B cell (primary cell): ENCODE data around the gene CEND1. TPM values are rescaled to one million over a fixed set of nuclear protein-coding genes. Genes with fewer than 3 reads are reported as not detected.

Experiments
- ATAC-seq: fragments of 200-7000 bp; cut with Tn5 transposase; one replicate; pipeline ENCODE4 v1.10.0; 2021; ENCODE audit warnings: low read depth, mild to moderate bottlenecking, moderate number of reproducible peaks, moderate library complexity
- CTCF ChIA-PET: fragments of 350-600 bp; sonication (Branson Sonifier 250); formaldehyde crosslinking; loops from one replicate; lab custom pipeline; 2021; ENCODE audit warnings: antibody characterized with exemption, inconsistent platforms; lab: Charles Lee
- POLR2A ChIA-PET: fragments of 350-600 bp; sonication (Branson Sonifier 250); formaldehyde crosslinking; loops from one replicate; lab custom pipeline; 2021; ENCODE audit warnings: antibody characterized with exemption; lab: Charles Lee
- DNase-seq: peaks from one replicate; pipeline ENCODE4 v3.0.0; 2013
- H2AFZ ChIP-seq: 2 replicates; pipeline ENCODE4 v1.6.1; 2012; ENCODE audit warnings: mild to moderate bottlenecking, low read depth, low read length; ENCODE audit not compliant: insufficient read depth, poor library complexity, severe bottlenecking
- H3K27ac ChIP-seq, 2 donors: 1 replicate in 1 of 2; 2 replicates in 1 of 2; pipeline ENCODE4 v1.5.1; 2012 to 2013; ENCODE audit warnings: low read length in 2 of 2, mild to moderate bottlenecking in 2 of 2, moderate library complexity in 1 of 2
- H3K27me3 ChIP-seq, 4 experiments: fragments of 200-600 bp in 1 of 4; sonication (generic) in 1 of 4; replicated peaks in 1 of 4; 1 replicate in 2 of 4; 2 replicates in 2 of 4; pipeline versions ENCODE4 v1.6.1 to v1.7.0; 2013 to 2016; ENCODE audit warnings: low read length in 3 of 4, mild to moderate bottlenecking in 2 of 4, mixed read lengths in 1 of 4, moderate library complexity in 1 of 4; ENCODE audit not compliant: insufficient read depth in 4 of 4, control insufficient read depth in 3 of 4; ENCODE audit errors: control extremely low read depth in 1 of 4
- H3K36me3 ChIP-seq, 2 experiments: replicated peaks in 1 of 2; 1 replicate in 1 of 2; 2 replicates in 1 of 2; pipeline versions ENCODE4 v1.6.1 to v1.7.1; 2013; ENCODE audit warnings: low read length in 1 of 2; ENCODE audit not compliant: insufficient read depth in 2 of 2, control insufficient read depth in 1 of 2; ENCODE audit errors: control extremely low read depth in 1 of 2, extremely low read depth in 1 of 2
- H3K4me1 ChIP-seq, 2 donors: fragments of 200-600 bp in 1 of 2; sonication (generic) in 1 of 2; 1 replicate in 1 of 2; 2 replicates in 1 of 2; pipeline versions ENCODE4 v1.5.1 to v1.6.1; 2013 to 2017; ENCODE audit warnings: low read length in 2 of 2; ENCODE audit not compliant: control insufficient read depth in 2 of 2, insufficient read depth in 2 of 2
- H3K4me2 ChIP-seq: replicated peaks from 2 replicates; pipeline ENCODE3; 2012; ENCODE audit warnings: mild to moderate bottlenecking, low read depth, low read length; ENCODE audit not compliant: poor library complexity, severe bottlenecking
- H3K4me3 ChIP-seq, 5 experiments: fragments of 200-600 bp in 1 of 5; sonication (generic) in 1 of 5; 1 replicate in 3 of 5; 2 replicates in 2 of 5; pipeline versions ENCODE4 v1.5.1 to v1.7.0; 2011 to 2016; ENCODE audit warnings: low read length in 4 of 5, mild to moderate bottlenecking in 4 of 5, low read depth in 2 of 5, control low read depth in 1 of 5, moderate library complexity in 1 of 5; ENCODE audit not compliant: insufficient read depth in 1 of 5; ENCODE audit errors: control extremely low read depth in 1 of 5, extremely low read depth in 1 of 5
- H3K79me2 ChIP-seq: fragments of 200-600 bp; sonication (generic); one replicate; pipeline ENCODE4 v1.6.0; 2016; ENCODE audit warnings: low read length; ENCODE audit not compliant: control insufficient read depth, insufficient read depth
- H3K9ac ChIP-seq: fragments of 200-600 bp; sonication (generic); 2 replicates; pipeline ENCODE4 v1.6.1; 2017; ENCODE audit warnings: mild to moderate bottlenecking, low read length, moderate library complexity
- H3K9me3 ChIP-seq, 3 donors: one replicate each; pipeline versions ENCODE4 v1.6.1 to v1.7.1; 2013; ENCODE audit warnings: low read length in 2 of 3; ENCODE audit not compliant: control insufficient read depth in 2 of 3, insufficient read depth in 1 of 3; ENCODE audit errors: control extremely low read depth in 1 of 3
- H4K20me1 ChIP-seq: 2 replicates; pipeline ENCODE4 v1.6.0; 2012; ENCODE audit warnings: mild to moderate bottlenecking, low read length; ENCODE audit not compliant: insufficient read depth, control insufficient read depth, poor library complexity, severe bottlenecking
- H3K27ac Mint-ChIP-seq: one replicate; pipeline ENCODE4 v1.8.0; 2021; ENCODE audit warnings: mixed read lengths
- H3K27me3 Mint-ChIP-seq: one replicate; pipeline ENCODE4 v1.8.0; 2021; ENCODE audit warnings: mixed read lengths
- H3K4me1 Mint-ChIP-seq: one replicate; pipeline ENCODE4 v1.8.0; 2021; ENCODE audit warnings: mixed read lengths
- H3K4me3 Mint-ChIP-seq: one replicate; pipeline ENCODE4 v1.8.0; 2021; ENCODE audit warnings: mixed read lengths
- H3K9me3 Mint-ChIP-seq: one replicate; pipeline ENCODE4 v1.8.0; 2022; ENCODE audit warnings: mixed read lengths; ENCODE audit not compliant: insufficient read depth
- CTCF ChIP-seq: fragments of 200-600 bp; IDR thresholded peaks from one replicate; pipeline ENCODE4 v1.8.0; 2022; ENCODE audit warnings: antibody characterized with exemption, mild to moderate bottlenecking
- EZH2 ChIP-seq: IDR thresholded peaks from 2 replicates; pipeline ENCODE4 v1.6.1; 2012; ENCODE audit warnings: borderline replicate concordance, low read depth, mild to moderate bottlenecking, moderate library complexity, low read length; ENCODE audit not compliant: insufficient read depth, poor library complexity, severe bottlenecking
- WGBS: methylation state at CpG from one replicate; pipeline ENCODE4 v1.1.5; 2013; ENCODE audit warnings: missing lambda C conversion rate; ENCODE audit not compliant: insufficient coverage; 5-methylcytosine and 5-hydroxymethylcytosine counted together
- intact Hi-C: fragments of 100-400 bp; cut with micrococcal nuclease; formaldehyde crosslinking; loops from one replicate; pipeline ENCODE4 v1.10.0; 2022
- polyA plus RNA-seq: library from polyadenylated mRNA; depleted of rRNA; stranded (reverse); fragments of >200 nt; gene quantifications from 2 replicates; pipeline ENCODE4 v1.2.3, GENCODE V29; 2012
- total RNA-seq, 2 donors: library from RNA; stranded (reverse); fragments of 120-200 nt in 1 of 2; gene quantifications; 1 replicate in 1 of 2; 2 replicates in 1 of 2; pipeline versions ENCODE4 v1.2.3 to v1.2.4, GENCODE V29; 2013 to 2022

The CEND1 gene
- total and polyA plus RNA-seq, 2 donors (not counting 1 experiment from before 2014, with no cell fraction given), result 0.13 to 0.39 TPM

- no peaks in the 10 kb centered on the region for H3K9me3 ChIP-seq
- Mint-ChIP-seq H3K4me1 (peaks cover 21% of the 10 kb centered on the region), H3K27ac (no peak overlapping the region), H3K27me3 (no peaks in the 10 kb centered on the region), H3K9me3 (no peaks in the 10 kb centered on the region), H3K4me3 (peak overlapping the region; percentile 16)
- no peak overlapping the region for H3K9ac ChIP-seq
- H2AFZ ChIP-seq, result no peak overlapping the region
- H3K79me2 ChIP-seq, result peaks cover 79% of the 10 kb centered on the region
- H4K20me1 ChIP-seq, result peaks cover 66% of the 10 kb centered on the region
- 98% methylated on average over 32 of the region's 32 CpGs for WGBS
- H3K27me3 ChIP-seq, result no peaks in the 10 kb centered on the region
- no peak for TF ChIP-seq EZH2
- TF ChIP-seq CTCF, result no peak
- no peak overlapping the region for H3K4me3 ChIP-seq
- ATAC-seq (no peak), DNase-seq (no peak)
- intact Hi-C loops, result loop anchor here (5.0 to 10.0 kb wide), 4 partner anchors 72 to 592 kb away; partner anchors contain the start of genes BET1L, HRAS, LRRC56 and PTDSS2
- CTCF ChIA-PET, result interaction anchor here (1.3 kb wide), 2 partner anchors 9 to 43 kb away, joined by 3 to 5 read pairs; partner anchors contain the start of gene RPLP2
- POLR2A ChIA-PET, result interaction anchor here (2.8 kb wide), 1 partner anchor 9 kb away, joined by 12 read pairs; the partner anchor contains the start of gene RPLP2
- H3K4me2 ChIP-seq, result no peak overlapping the region
- H3K4me1 ChIP-seq, result peaks cover 27 to 50% of the 10 kb centered on the region in 2 donors
- no peak overlapping the region for H3K27ac ChIP-seq
- H3K36me3 ChIP-seq, result peaks cover 0 to 9% of the 10 kb centered on the region in 2 experiments
Observed at GRCh38 chr11:799641-800316, 9.9 kb upstream of the CEND1 start.
